Psoas muscle (tissue), 8 donors: ENCODE measurements around the gene FRMD8. TPM values are rescaled to one million over a fixed set of nuclear protein-coding genes. Genes with fewer than 3 reads are reported as not detected.

Experiments used
- ATAC-seq, 4 donors: fragments of 200-7000 bp; cut with Tn5 transposase; one replicate each; pipeline ENCODE4 v1.9.1; 2020; ENCODE audit warnings: moderate library complexity in 3 of 4, mild to moderate bottlenecking in 2 of 4
- DNase-seq, 2 donors: peaks; one replicate each; pipeline ENCODE4 v3.0.0-alpha.2; 2020
- H3K27ac ChIP-seq: fragments of 200-600 bp; one replicate; pipeline ENCODE4 v1.8.0; 2022
- H3K27me3 ChIP-seq, 3 donors: fragments of 200-600 bp in 1 of 3; one replicate each; pipeline versions ENCODE4 v1.6.1 to v1.8.0; 2013 to 2022; ENCODE audit warnings: low read length in 2 of 3, mild to moderate bottlenecking in 2 of 3, moderate library complexity in 1 of 3; ENCODE audit not compliant: insufficient read depth in 3 of 3
- H3K36me3 ChIP-seq, 2 donors: fragments of 200-600 bp in 1 of 2; one replicate each; pipeline versions ENCODE4 v1.6.1 to v1.8.0; 2013 to 2022; ENCODE audit warnings: low read depth in 1 of 2, mild to moderate bottlenecking in 1 of 2, moderate library complexity in 1 of 2; ENCODE audit not compliant: insufficient read depth in 1 of 2
- H3K4me1 ChIP-seq: fragments of 200-600 bp; one replicate; pipeline ENCODE4 v1.8.0; 2022
- H3K4me3 ChIP-seq: fragments of 200-600 bp; one replicate; pipeline ENCODE4 v1.8.0; 2022; ENCODE audit warnings: mild to moderate bottlenecking
- H3K9me3 ChIP-seq: fragments of 200-600 bp; one replicate; pipeline ENCODE4 v1.8.0; 2022
- CTCF ChIP-seq: fragments of 200-600 bp; IDR thresholded peaks from one replicate; pipeline ENCODE4 v1.8.0; 2022; ENCODE audit warnings: antibody characterized with exemption
- WGBS, 3 donors: extraction: QIAGEN DNeasy Blood & Tissue Kit; methylation state at CpG; one replicate each; pipeline versions ENCODE4 v1.1.6 to v1.1.7; 2013; 5-methylcytosine and 5-hydroxymethylcytosine counted together
- intact Hi-C, 2 donors: fragments of 100-400 bp; cut with DNase I; formaldehyde crosslinking; loops; one replicate each; pipeline versions ENCODE4 v1.11.0 to v1.14.2; 2022
- polyA plus RNA-seq, 3 donors: library from polyadenylated mRNA; stranded (reverse); fragments of 200-250 nt; gene quantifications; one replicate each; pipeline ENCODE4 v1.2.3, GENCODE V29; 2013
- total RNA-seq, 4 donors: library from RNA; stranded (reverse); fragmentation: NEBNext Ultra II Directional in 2 of 4; extraction: Animal tissue kit (Norgen Biotek cat#: 25700) in 2 of 4; gene quantifications; one replicate each; pipeline versions ENCODE4 v1.2.1 to v1.2.4, GENCODE V29; 2021 to 2023
- donor health status: healthy with polysubstance abuse.
- donor health status: DM: no; HTN: no; CAD: no; lungs with moderate emphysema.
- donor health status: Bipolar disorder and iron deficiency.
- donor health status: healthy.
- donor health status: DM: yes; HTN: yes; CAD: no.
- donor health status: DM: no; HTN: no; CAD: no.
- donor health status: DM: no; HTN: no; CAD: no.
- donor health status: DM: yes; HTN: yes; CAD: no.

Gene FRMD8
- total and polyA plus RNA-seq, 7 donors: 7.4 to 27.7 (median 12.9) TPM

- ATAC-seq: no peak
- H3K27me3 ChIP-seq: no peaks in the 10 kb centered on the region
- no peak overlapping the region for H3K27ac ChIP-seq
- DNase-seq: no peak
- intact Hi-C loops: no loop called here
- H3K9me3 ChIP-seq: no peaks in the 10 kb centered on the region
- WGBS, 3 donors: 90 to 95% (median 92%) methylated on average over 38 of the region's 38 CpGs
- no peak overlapping the region for H3K4me3 ChIP-seq
- no peaks in the 10 kb centered on the region for H3K4me1 ChIP-seq
- H3K36me3 ChIP-seq: peaks cover 2 to 87% of the 10 kb centered on the region in 2 donors
- no peak for TF ChIP-seq CTCF
These were observed 10.6 kb downstream of the FRMD8 start for GRCh38 chr11:65396769-65397745.

GRCh38 chr11:65398362-65398910, 12.0 kb downstream of the FRMD8 start:
- DNase-seq: no peak
- 83 to 86% (median 84%) methylated on average over 16 of the region's 16 CpGs for WGBS, 3 donors
- Histone ChIP-seq H3K27ac (no peak overlapping the region), H3K36me3 (peaks cover 2 to 89% of the 10 kb centered on the region in 2 donors), H3K27me3 (no peaks in the 10 kb centered on the region), H3K9me3 (no peaks in the 10 kb centered on the region), H3K4me3 (no peak overlapping the region), H3K4me1 (no peaks in the 10 kb centered on the region)
- intact Hi-C loops: no loop called here
- no peak for TF ChIP-seq CTCF
- peak in 1 of 4 donors; percentile 6 for ATAC-seq

- no peak for TF ChIP-seq CTCF
- H3K27ac ChIP-seq: no peak overlapping the region
- peaks cover 0 to 89% of the 10 kb centered on the region in 2 donors for H3K36me3 ChIP-seq
- WGBS, 3 donors: 89 to 97% (median 90%) methylated on average over 13 of the region's 13 CpGs
- intact Hi-C loops: no loop called here
- DNase-seq (no peak), ATAC-seq (no peak)
- no peaks in the 10 kb centered on the region for H3K27me3 ChIP-seq
- H3K9me3 ChIP-seq: no peaks in the 10 kb centered on the region
- no peaks in the 10 kb centered on the region for H3K4me1 ChIP-seq
- no peak overlapping the region for H3K4me3 ChIP-seq
These were observed 12.8 kb downstream of the FRMD8 start for GRCh38 chr11:65399249-65399648.

- intact Hi-C loops: no loop called here
- ATAC-seq: peak in 1 of 4 donors; percentile 7
These were observed 13.4 kb downstream of the FRMD8 start for GRCh38 chr11:65399845-65400244.

More at GRCh38 chr11:65399845-65400244, 13.4 kb downstream of the FRMD8 start:
- Histone ChIP-seq H3K4me1 (no peaks in the 10 kb centered on the region), H3K9me3 (no peaks in the 10 kb centered on the region), H3K36me3 (peaks cover 0 to 86% of the 10 kb centered on the region in 2 donors), H3K27me3 (no peaks in the 10 kb centered on the region), H3K4me3 (no peak overlapping the region), H3K27ac (no peak overlapping the region)
- no peak for TF ChIP-seq CTCF
- no peak for DNase-seq
- WGBS, 3 donors: 95 to 98% (median 96%) methylated on average over 5 to 10 of the region's 10 CpGs
